CD4-positive, alpha-beta T cell treated with Interleukin-17A for 4 hours (primary cell): Measurements from ENCODE around the gene ADARB2.
"Not testable (repeated sequence)": the region's sequence is repeated elsewhere in the genome, so short reads cannot be mapped to it uniquely, and the experiment has no call there.

ENCODE experiments used
- DNase-seq: peaks from one replicate; pipeline ENCODE4 v3.0.0-alpha.2; 2020; ENCODE audit warnings: mixed read lengths

The ADARB2 gene

GRCh38 chr10:1175956-1176565 is 561.3 kb downstream of the ADARB2 start:
- no peak for DNase-seq

DNA sequence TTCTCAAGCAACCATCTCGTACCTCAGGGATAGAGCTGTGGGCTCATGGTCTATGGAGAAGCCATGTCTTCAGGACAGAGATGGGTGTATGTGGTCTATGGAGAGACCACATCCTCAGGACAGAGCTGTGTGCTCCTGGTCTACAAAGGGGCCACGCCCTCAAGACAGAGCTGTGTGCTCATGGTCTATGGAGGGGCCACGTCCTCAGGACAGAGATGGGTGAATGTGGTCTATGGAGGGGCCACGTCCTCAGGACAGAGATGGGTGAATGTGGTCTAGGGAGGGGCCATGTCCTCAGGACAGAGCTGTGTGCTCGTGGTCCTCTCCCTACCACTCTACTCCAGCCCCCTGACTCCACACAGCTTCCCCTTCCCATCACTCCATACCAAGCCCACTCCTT is 563.3 kb downstream of the ADARB2 start:
- no peak for DNase-seq

DNA sequence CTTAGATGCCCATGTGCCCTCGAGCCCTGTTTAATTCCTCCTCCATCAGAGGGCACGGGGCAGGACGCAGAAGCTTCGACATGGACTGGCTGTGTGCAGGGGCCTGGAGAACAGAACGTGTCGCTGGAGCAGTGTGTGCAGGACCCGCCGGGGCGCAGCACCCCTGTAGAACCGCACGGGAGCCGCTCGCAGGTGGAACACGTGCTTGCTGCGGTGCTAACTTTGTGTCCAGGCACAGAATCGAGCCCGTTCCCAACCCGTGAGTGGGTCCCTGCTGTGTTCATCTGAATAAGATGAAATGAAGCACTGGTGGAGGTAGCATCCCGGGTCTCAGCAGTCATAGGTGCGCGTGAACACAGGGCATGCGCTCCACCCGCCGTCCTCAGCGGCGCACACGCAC is 564.2 kb downstream of the ADARB2 start:
- no peak for DNase-seq

DNA sequence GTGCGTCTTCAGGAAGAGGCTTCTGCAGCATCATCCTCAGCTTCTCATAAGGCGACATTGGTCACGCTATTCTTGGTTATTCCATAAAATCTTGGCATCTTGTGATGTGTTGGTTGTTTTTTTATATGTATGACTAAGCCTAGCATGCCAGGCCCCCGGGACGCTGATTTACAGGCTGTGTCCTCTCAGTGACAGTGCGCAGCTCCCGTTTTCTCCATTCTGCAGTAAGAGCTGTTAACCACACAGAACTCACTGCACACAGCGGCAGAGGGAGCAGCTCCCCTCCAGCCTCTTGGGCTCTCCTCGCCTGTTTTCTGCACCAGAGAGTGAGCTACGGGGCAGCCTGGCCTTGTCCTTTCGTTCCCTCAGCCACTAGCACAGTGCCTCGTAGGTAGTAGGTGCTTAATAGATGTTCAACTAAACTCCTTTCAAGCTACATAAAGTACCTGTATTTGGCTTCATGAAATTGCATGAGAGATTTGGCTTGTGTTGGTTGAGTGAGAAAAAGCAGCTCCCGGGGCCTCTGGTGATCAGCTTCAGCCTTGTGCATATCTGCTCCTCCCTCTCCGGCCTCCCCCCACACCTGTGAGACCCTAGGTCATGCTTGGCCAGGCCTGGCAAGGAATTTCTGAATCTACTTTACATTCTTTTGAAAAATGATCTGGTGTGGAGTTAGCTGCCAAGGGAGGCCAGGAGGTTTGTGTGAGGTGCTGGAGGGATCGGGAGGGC is 564.9 kb downstream of the ADARB2 start:
- no peak for DNase-seq

GRCh38 chr10:1171586-1171985 is 565.7 kb downstream of the ADARB2 start:
- DNase-seq: no peak

- no peak for DNase-seq
Observed at GRCh38 chr10:1171182-1171581, 566.1 kb downstream of the ADARB2 start.

DNA sequence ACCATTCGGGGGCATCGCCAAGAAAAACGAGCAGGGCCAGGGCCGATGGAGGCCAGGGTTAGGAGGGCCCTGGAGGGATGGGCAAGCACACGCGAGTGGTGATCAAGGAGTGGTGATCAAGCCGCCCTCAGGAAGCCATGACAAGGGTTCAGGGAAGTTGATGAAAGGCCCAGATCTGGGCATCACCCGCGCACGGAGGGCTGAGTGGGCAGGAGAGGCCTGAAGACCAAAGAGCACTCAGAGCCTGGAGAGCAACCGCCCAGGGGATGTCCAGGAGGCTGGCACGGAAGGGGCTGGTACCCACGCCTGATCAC is 566.5 kb downstream of the ADARB2 start:
- no peak for DNase-seq

DNA sequence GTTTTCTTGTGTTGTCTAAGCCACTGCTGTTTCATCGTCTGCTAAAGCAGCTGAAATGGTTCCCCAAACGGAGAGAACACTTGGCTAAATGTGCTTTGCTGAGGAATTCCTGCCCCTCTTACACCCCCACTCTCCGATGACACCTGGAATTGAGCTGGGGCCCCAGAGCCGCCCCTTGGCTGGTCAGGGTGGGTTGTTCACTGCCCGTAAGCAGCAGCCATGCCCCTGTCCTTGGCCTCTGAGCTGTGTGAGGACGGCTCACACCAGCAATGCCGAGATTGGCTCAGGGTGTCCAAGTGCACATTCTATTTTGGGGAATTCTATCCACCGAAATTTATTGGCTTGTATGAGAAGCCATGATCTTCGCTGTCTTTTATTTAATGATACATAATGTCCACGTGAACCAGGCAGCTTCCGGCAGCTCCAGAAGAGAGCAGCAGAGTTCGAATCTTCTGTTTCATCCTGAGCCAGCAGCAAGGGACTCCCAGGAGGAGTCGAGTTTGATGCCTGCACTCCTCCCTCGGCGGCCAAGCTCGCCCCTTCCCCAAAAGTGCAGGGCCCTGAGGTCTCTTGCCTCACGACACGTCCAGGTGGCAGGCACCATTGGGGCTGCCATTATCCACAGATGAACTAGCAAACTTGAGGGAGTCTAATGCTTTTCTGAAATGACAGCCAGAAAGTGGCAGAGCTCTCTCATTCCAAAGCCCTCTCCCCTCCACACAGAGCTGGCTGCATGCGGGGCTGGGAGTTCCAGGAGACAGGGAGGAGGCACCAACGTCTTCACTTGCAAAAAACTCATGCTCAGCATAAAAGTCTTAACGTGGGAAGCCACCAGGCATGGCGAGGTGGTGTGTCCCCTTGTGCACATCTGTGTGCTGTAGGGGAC is 567.1 kb downstream of the ADARB2 start:
- DNase-seq: no peak

DNA sequence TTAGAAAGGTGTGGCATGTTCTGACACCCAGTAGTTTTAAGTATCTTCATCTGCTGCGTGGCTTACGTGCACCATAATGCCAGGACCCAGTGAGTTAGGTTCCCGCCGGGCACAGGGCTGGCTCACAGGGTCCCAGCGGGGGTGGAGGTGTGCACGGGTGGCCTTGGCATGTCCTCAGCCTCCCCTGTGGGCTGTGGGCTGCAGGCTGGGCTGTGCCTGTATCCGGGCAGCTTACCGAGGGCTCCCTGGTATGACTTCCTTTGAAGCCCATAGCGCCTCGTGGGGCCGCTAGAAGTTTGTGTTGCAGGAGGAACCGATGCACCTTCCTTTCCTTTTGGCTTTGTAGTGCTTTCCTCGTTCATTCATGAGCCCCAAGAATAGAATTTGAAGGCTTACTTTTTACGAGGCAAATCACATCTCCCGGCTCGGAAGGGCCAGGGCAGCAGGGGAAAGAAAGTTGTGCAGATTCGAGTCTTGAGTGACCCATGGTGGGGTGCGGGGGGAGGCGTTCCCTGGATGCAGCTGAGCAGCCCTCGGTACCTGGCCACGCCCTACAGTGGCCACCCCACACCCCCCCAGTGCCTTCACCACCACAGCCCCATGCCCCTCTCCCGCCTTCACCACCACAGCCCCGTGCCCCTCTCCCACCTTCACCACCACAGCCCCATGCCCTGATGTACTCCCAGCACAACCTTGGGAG is 568.0 kb downstream of the ADARB2 start:
- DNase-seq: no peak

DNA sequence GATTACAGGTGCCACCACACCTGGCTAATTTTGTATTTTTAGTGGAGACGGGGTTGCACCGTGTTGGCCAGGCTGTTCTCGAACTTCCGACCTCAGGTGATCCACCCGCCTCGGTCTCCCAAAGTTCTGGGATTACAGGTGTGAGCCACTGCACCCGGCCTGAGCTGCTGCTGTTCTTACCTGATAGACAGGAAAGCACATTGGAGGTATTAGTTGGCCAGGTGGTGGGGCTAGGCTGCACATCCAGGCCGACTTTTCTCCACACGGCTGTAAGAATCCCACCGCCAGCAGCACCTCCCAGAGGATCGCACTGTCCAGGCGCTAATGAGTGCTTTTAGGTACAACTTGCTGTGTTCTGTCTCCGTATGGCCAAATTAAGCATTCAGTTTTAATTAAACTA is 568.6 kb downstream of the ADARB2 start:
- no peak for DNase-seq

- no peak for DNase-seq
Observed at GRCh38 chr10:1166828-1167275, 570.5 kb downstream of the ADARB2 start.

GRCh38 chr10:1166101-1166827 is 571.1 kb downstream of the ADARB2 start:
- DNase-seq: no peak

GRCh38 chr10:1163831-1164230 is 573.5 kb downstream of the ADARB2 start:
- no peak for DNase-seq

DNA sequence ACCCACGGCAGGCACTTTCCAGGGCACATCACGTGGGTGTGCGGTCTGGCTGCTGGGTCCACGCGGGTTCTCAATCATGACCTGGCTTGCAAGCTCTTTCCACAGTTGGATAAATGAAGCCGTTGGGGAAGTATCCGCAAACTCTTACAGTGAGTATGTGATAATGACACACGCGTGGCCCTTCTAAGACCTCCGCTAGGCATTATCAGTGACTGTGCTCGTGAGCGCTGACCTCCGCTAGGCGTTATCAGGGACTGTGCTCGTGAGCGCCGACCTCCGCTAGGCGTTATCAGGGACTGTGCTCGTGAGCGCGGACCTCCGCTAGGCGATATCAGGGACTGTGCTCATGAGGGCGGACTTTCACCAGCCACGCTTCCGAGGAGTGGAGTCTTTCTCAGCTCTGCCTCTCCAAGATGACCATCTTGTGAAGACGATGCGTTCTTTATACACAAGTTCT is 574.1 kb downstream of the ADARB2 start:
- DNase-seq: no peak

- no peak for DNase-seq
Observed at GRCh38 chr10:1162481-1163203, 574.7 kb downstream of the ADARB2 start.

GRCh38 chr10:1161315-1161673 is 576.0 kb downstream of the ADARB2 start:
- DNase-seq: not testable (repeated sequence)

DNA sequence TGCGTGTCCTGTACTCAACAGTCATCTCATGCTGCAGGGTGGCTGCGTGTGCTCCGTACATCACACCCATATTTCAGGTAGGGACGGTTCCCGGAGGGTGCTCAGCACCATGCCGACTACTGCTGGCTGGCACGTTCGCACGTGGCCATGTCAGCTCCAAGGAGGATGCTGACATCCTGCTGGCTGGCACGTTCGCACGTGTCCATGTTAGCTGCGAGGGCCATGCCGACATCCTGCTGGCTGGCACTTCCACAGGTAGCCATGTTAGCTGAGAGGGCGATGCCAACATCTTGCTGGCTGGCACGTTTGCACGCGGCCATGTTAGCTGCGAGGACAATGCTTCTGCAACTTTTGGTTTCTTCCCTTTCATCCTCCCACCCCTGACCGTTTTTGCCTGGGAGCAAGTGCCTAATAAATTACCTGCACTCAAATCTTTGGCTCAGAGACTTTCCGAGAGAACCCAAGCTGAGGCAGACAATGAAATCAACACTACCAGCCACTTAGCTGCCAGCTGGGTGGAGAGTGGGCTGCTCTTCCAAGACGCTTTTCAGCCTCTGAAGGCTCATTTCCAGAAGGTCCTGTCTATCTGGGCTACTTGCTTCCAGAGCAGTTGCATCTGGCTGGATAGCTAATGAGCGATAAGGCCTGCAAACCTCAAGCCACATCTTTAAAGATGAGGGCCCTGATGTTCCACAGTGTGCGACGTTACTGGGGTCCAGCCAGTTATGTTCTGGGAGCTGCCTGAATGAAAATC is 576.6 kb downstream of the ADARB2 start:
- DNase-seq: no peak

DNA sequence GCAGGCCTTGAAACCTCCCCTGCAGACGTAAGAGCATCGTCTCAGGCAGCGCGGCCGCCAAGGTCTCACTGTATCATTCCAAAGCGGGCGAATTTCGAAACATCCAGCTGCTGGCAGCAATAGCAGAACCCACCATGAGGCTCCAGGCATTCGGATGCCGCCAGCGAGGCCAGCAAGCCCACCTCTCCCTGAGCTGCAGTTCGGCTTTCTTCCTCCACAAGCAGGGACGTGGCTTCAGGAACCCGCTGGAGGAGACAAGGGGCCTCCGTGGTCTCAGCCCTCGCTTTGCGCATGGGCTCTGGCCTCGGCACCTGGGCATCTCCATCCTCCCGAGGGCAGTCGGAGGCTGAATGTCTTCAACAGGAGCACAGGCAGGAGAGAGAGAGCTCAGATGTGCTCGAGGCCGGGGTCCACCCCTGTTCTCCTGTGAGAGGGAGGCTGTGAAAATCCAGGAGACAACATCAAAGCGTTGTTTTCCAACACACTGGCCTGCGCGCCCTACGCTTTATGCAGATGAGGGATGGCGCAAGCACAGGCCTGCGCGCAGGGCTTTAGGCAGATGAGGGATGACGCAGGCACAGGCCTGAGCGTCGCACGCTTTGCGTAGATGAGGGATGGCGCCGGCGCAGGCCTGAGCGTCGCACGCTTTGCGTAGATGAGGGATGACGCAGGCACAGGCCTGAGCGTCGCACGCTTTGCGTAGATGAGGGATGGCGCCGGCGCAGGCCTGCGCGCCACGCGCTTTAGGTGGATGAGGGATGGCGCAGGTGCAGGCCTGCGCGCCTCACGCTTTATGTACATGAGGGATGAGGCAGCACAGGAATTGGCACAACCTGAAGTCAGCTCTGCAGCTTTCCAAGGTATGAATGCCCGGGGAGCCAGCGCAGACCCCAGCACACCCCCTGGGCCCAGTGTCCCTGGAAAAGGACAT is 577.9 kb downstream of the ADARB2 start:
- no peak for DNase-seq

DNA sequence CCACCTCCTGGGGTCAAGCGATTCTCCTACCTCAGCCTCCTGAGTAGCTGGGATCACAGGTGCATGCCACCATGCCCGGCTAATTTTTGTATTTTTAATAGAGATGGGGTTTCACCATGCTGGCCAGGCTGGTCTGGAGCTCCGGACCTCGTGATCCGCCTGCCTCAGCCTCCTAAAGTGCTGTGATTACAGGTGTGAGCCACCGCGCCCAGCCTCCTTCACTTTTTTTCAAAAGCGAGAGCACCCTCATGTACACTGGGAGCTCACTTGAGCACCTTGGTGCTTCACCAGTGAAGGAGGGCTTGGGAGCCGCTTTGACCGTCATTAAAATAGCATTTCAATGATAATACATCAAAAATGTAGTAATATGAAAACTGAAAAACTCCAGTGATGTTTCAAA is 578.8 kb downstream of the ADARB2 start:
- DNase-seq: not testable (repeated sequence)

DNA sequence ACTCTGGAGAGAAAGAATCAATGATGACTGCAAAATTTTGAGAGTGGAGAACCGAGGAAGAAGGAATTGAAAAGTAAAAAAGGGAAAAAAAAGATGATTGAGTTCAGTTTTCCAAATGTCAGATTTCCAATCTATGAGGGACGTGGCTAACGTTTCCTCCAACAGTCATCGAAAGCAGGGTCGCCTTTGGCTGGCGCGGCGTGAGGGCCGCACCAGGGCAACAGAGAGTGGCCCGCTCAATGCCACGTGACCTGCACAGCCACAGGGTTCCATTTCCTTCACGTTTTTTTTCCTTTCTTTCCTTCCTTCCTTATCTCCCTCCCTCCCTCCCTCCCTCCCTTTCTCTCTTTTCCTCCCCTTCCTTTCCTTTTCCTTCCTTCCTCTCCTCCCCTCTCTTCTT is 579.3 kb downstream of the ADARB2 start:
- DNase-seq: no peak
